Stimulated activated CD8-positive, alpha-beta memory T cell treated with anti-CD3 and anti-CD28 coated beads, Interleukin-4, amount 100 ng/mL, for 48 hours (primary cell): ENCODE results near the gene MAD1L1.

ENCODE experiments used
- DNase-seq: peaks from one replicate; pipeline ENCODE4 v3.0.0-alpha.2; 2020

MAD1L1 gene

GRCh38 chr7:1944619-1945210 lies 288.0 kb downstream of the MAD1L1 start:
- DNase-seq: no peak

GRCh38 chr7:1943933-1944618 lies 288.7 kb downstream of the MAD1L1 start:
- DNase-seq: no peak

GRCh38 chr7:1943326-1943725 lies 289.4 kb downstream of the MAD1L1 start:
- no peak for DNase-seq

- DNase-seq: no peak
These were observed 289.8 kb downstream of the MAD1L1 start for GRCh38 chr7:1942941-1943289.

GRCh38 chr7:1942243-1942940 lies 290.4 kb downstream of the MAD1L1 start:
- DNase-seq: no peak

GRCh38 chr7:1941464-1942242 lies 291.1 kb downstream of the MAD1L1 start:
- DNase-seq: no peak

GRCh38 chr7:1940863-1941262 lies 291.9 kb downstream of the MAD1L1 start:
- no peak for DNase-seq

GRCh38 chr7:1940402-1940786 lies 292.4 kb downstream of the MAD1L1 start:
- peak; percentile 90 for DNase-seq

- peak; percentile 64 for DNase-seq
These were observed 293.0 kb downstream of the MAD1L1 start for GRCh38 chr7:1939434-1940401.

- DNase-seq: no peak
These were observed 293.8 kb downstream of the MAD1L1 start for GRCh38 chr7:1938788-1939433.

GRCh38 chr7:1937252-1937605 lies 295.5 kb downstream of the MAD1L1 start:
- DNase-seq: no peak

- DNase-seq: no peak
These were observed 296.1 kb downstream of the MAD1L1 start for GRCh38 chr7:1936531-1937251.

- no peak for DNase-seq
These were observed 296.8 kb downstream of the MAD1L1 start for GRCh38 chr7:1936006-1936310.

GRCh38 chr7:1935176-1936005 lies 297.4 kb downstream of the MAD1L1 start:
- no peak for DNase-seq

GRCh38 chr7:1934756-1935155 lies 298.0 kb downstream of the MAD1L1 start:
- DNase-seq: no peak

GRCh38 chr7:1934017-1934416 lies 298.7 kb downstream of the MAD1L1 start:
- no peak for DNase-seq

GRCh38 chr7:1933066-1933750 lies 299.5 kb downstream of the MAD1L1 start:
- no peak for DNase-seq

GRCh38 chr7:1931951-1932270 lies 300.8 kb downstream of the MAD1L1 start:
- DNase-seq: no peak

- DNase-seq: no peak
These were observed 301.3 kb downstream of the MAD1L1 start for GRCh38 chr7:1931256-1931950.
